Type B pancreatic cell (in vitro differentiated cells): Measurements from ENCODE around the gene TKTL1. TPM values are rescaled to one million over a fixed set of nuclear protein-coding genes. Genes with fewer than 3 reads are reported as not detected.

ENCODE experiments used
- DNase-seq: peaks from one replicate; pipeline ENCODE4 v3.0.0; 2021; ENCODE audit warnings: mixed read lengths; ENCODE audit not compliant: unreplicated experiment; ENCODE audit errors: extremely low spot score
- H3K27ac Mint-ChIP-seq: 2 replicates; pipeline ENCODE4 v1.8.0; 2021; ENCODE audit warnings: mild to moderate bottlenecking, mixed read lengths
- H3K27me3 Mint-ChIP-seq: 2 replicates; pipeline ENCODE4 v1.8.0; 2021; ENCODE audit warnings: mixed read lengths
- H3K36me3 Mint-ChIP-seq: 2 replicates; pipeline ENCODE4 v1.8.0; 2021; ENCODE audit warnings: mixed read lengths
- H3K4me1 Mint-ChIP-seq: one replicate; pipeline ENCODE4 v1.8.0; 2021; ENCODE audit warnings: mixed read lengths; ENCODE audit not compliant: unreplicated experiment
- H3K4me3 Mint-ChIP-seq: 2 replicates; pipeline ENCODE4 v1.8.0; 2021; ENCODE audit warnings: mild to moderate bottlenecking, mixed read lengths
- H3K9me3 Mint-ChIP-seq: 2 replicates; pipeline ENCODE4 v1.8.0; 2021; ENCODE audit warnings: mixed read lengths
- total RNA-seq: library from RNA; stranded (reverse); gene quantifications from 2 replicates; pipeline ENCODE4 v1.2.1, GENCODE V29; 2021; ENCODE audit warnings: low replicate concordance
- TF ChIP-seq, protein P1 (sequence below): fragments of 200-600 bp; sonication (generic); conservative IDR thresholded peaks from 2 replicates; pipeline ENCODE4 v1.5.0; 2021; ENCODE audit warnings: antibody characterized with exemption, mild to moderate bottlenecking

The TKTL1 gene
- total RNA-seq, 1 donor from 2014 or later: 0.56 TPM

DNA sequence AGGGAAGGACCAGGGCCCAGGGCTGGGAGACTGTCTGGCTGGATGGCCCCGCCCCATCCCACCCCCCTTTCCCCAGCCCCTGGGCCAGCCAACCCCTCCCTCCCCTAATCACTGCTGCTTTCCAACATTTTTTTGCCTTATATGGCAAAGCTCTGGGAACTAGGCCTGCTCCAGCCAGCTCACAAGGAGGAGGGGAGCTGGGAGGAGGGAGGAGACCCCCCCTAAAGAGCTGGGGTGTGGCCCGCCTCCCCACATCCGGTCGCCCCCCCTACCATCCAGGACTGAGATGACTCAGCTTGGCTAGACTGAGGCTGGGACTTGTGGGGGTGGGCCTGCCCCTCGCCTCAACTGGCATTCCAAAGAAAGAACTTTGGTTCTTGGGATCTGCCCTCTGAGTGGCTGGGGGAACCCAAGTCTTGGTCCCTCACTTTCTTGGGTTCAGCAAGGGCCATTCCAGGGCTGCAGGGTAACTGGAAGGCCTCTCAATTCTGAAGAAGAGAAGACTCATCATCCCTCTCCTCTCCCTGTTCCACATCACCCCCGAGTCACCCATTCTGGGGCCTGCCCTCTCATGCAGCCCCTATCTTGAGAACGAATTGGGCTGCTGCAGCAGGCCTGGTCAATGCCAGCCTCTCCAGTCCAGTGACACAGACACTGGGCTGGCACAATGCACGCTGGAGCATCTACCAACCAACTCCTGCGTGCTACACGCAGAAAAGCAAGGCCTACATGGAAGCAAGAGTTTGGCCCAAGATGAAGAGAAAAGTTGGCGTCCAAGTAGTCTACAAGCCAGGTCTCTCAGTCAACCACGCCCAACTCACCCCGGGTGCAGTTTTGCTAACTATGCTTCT lies 74.1 kb downstream of the TKTL1 start:
- TF ChIP-seq, protein P1, sequence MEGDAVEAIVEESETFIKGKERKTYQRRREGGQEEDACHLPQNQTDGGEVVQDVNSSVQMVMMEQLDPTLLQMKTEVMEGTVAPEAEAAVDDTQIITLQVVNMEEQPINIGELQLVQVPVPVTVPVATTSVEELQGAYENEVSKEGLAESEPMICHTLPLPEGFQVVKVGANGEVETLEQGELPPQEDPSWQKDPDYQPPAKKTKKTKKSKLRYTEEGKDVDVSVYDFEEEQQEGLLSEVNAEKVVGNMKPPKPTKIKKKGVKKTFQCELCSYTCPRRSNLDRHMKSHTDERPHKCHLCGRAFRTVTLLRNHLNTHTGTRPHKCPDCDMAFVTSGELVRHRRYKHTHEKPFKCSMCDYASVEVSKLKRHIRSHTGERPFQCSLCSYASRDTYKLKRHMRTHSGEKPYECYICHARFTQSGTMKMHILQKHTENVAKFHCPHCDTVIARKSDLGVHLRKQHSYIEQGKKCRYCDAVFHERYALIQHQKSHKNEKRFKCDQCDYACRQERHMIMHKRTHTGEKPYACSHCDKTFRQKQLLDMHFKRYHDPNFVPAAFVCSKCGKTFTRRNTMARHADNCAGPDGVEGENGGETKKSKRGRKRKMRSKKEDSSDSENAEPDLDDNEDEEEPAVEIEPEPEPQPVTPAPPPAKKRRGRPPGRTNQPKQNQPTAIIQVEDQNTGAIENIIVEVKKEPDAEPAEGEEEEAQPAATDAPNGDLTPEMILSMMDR: no peak
- H3K27me3 Mint-ChIP-seq: no peaks in the 10 kb centered on the region
- no peak for DNase-seq
- H3K4me1 Mint-ChIP-seq: no peaks in the 10 kb centered on the region
- peak overlapping the region; percentile 96 for H3K27ac Mint-ChIP-seq
- H3K36me3 Mint-ChIP-seq: no peaks in the 10 kb centered on the region
- peak overlapping the region; percentile 94 for H3K4me3 Mint-ChIP-seq
- H3K9me3 Mint-ChIP-seq: no peaks in the 10 kb centered on the region

DNA sequence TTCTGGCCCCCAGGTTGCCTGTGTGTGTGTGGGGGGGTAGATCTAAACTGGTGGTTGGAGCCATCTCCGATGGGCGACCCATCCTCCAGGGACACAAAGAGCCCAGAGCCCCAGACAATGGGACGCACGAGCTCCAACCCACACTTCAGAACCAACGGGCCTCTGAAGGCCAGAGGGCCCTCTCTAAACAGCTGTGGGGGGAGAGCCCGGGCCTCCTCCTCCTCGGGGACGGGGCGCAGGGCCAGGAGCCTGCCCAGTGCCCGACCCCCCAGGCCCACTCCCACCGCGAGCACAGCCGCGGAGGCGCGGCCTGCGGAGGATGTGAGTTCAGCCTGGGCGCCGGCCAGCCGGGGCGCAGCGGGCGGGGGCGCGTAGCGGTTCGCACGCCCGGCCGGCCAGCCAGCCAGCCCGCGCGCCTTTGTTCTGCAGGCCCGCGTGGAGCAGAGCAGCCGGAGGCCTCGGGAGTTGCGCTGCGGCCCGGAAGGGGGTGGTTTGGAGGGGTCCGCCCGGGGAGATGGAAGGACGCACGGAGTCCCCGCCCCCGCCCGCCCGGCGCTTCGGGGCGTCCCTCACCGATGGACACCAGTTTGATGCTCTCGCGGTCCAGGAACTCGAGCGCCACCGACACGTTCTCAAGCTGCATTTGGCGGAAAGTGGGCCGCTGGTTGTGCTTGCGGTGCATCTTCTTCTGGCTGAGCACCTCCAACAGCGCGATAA lies 74.9 kb downstream of the TKTL1 start:
- no peaks in the 10 kb centered on the region for H3K4me1 Mint-ChIP-seq
- H3K4me3 Mint-ChIP-seq: peak overlapping the region; percentile 94
- DNase-seq: no peak
- H3K27me3 Mint-ChIP-seq: no peaks in the 10 kb centered on the region
- H3K9me3 Mint-ChIP-seq: no peaks in the 10 kb centered on the region
- H3K36me3 Mint-ChIP-seq: no peaks in the 10 kb centered on the region
- H3K27ac Mint-ChIP-seq: peak overlapping the region; percentile 96
- TF ChIP-seq, protein P1: no peak

DNA sequence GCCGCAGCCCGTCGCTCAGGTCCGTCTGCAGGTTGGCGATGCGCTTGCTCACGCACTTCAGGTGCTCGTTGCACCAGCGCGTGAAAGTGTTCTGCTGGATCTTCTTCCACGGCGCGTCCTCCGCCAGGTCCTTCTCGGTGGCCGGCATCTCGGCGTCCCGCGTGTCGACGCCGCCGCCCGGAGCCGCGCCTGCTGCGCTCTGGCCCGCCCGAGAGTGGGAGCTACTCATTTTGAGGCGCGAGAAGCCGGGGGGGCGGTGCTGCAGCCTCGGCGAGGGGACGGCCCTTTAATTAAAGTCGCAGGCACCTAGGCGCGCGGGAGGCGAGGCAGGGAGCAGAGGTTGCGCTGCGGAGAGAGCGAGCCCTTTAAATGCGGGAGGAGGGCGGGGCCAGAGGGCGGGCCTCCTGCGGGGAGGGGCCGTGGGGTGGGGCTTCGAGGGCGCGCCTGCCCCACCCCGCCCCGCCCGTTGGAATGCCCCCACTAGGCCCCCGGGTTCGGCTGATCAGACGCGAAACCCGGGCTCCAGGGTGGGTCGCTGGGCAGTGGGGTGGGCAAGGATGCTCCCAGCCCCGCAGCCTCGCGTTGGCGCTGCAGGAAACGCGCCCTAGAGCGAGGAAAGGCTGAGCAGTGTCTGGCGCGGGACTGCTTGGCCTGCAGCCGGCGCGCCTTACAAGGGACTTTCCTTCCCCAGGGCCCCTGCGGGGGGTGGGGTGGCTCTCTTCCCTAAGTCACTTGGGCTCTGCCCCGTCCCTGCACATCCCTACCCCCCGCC lies 75.6 kb downstream of the TKTL1 start:
- TF ChIP-seq, protein P1: no peak
- Mint-ChIP-seq H3K36me3 (no peaks in the 10 kb centered on the region), H3K4me1 (no peaks in the 10 kb centered on the region), H3K27me3 (no peaks in the 10 kb centered on the region), H3K27ac (peak overlapping the region; percentile 70), H3K4me3 (peak overlapping the region; percentile 84), H3K9me3 (no peaks in the 10 kb centered on the region)
- peak; percentile 90 for DNase-seq

DNA sequence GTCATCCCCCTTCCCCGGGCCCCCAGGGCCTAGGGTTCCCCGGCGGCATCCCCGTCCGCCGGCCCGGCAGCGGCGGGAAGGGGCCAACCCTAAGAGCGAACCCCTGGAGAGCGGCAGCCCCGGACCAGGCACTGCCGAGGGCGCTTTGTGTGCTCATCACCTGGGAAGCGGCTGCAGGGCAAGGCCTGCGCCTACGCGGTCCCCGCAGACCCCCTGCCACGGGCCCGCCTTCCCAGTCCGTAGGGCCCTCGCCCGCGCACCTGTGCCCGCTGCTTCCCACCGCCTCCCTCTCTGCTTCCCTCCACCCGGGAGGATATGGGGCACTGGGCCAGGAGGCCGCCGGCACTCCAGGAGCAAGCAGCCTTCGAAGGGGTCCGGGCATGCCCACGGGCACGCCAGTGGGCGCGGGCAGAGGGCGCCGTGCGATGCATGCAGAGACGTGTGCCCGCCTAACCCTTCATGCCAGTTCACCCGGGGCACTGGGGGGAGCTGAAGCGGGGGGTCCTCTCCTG lies 76.2 kb downstream of the TKTL1 start:
- TF ChIP-seq, protein P1: no peak
- Mint-ChIP-seq H3K27ac (peak overlapping the region; percentile 95), H3K4me3 (no peak overlapping the region), H3K9me3 (no peaks in the 10 kb centered on the region), H3K36me3 (no peaks in the 10 kb centered on the region), H3K4me1 (no peaks in the 10 kb centered on the region), H3K27me3 (no peaks in the 10 kb centered on the region)
- no peak for DNase-seq

DNA sequence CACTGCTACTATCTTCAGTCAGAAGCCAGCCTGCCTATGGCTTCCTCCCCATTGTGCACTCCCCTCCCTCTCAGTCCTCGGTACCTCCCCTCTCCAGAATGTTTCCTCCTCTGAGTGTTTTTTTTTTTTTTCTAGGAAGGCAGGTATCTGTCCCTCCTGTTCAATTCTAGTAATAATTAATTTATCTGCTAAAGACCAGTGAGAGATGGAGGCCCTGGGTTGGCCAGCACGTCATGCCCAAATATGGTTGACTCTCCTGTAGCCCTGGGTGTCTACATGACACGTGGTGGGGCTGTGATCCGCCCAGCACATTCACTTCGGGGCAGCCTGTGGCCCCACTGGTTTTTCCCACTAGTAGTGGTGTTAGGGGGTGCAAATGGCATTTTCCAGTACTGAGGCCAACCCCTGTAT lies 77.0 kb downstream of the TKTL1 start:
- H3K27ac Mint-ChIP-seq: peak overlapping the region; percentile 95
- no peak for DNase-seq
- H3K36me3 Mint-ChIP-seq: no peaks in the 10 kb centered on the region
- H3K4me1 Mint-ChIP-seq: no peaks in the 10 kb centered on the region
- no peaks in the 10 kb centered on the region for H3K9me3 Mint-ChIP-seq
- TF ChIP-seq, protein P1: no peak
- peak overlapping the region; percentile 84 for H3K4me3 Mint-ChIP-seq
- H3K27me3 Mint-ChIP-seq: no peaks in the 10 kb centered on the region
